HepG2 (cell line): ENCODE data around the gene VSNL1. TPM values are rescaled to one million over a fixed set of nuclear protein-coding genes. Genes with fewer than 3 reads are reported as not detected.

Experiments
- FOXP1 ChIP-seq, 2 experiments: fragments of 450-650 bp in 1 of 2; IDR thresholded peaks; 2 replicates each; pipeline ENCODE4 v1.6.1; 2017 to 2018; ENCODE audit warnings: antibody characterized with exemption in 1 of 2
- GABPA ChIP-seq, 2 experiments: IDR thresholded peaks; 2 replicates each; pipeline ENCODE4 v1.6.1; 2011 to 2016; ENCODE audit warnings: low read depth in 2 of 2, low read length in 1 of 2, missing biosample characterization in 1 of 2, missing genetic modification characterization in 1 of 2
- GTF2F1 ChIP-seq: fragments of 150-350 bp; IDR thresholded peaks from 2 replicates; pipeline ENCODE4 v1.6.1; 2014; ENCODE audit warnings: low read length
- HCFC1 ChIP-seq: fragments of 150-350 bp; IDR thresholded peaks from 2 replicates; pipeline ENCODE4 v1.6.1; 2014; ENCODE audit warnings: low read depth, low read length
- MIER3 ChIP-seq: IDR thresholded peaks from 2 replicates; pipeline ENCODE4 v1.6.1; 2016; ENCODE audit warnings: missing compliant biosample characterization, borderline replicate concordance
- NR2C2 ChIP-seq: sonication (generic); formaldehyde crosslinking; IDR thresholded peaks from 2 replicates; pipeline ENCODE4 v1.4.0; 2020; ENCODE audit warnings: missing genetic modification reagents, mild to moderate bottlenecking, moderate library complexity, borderline replicate concordance
- NR2F1 ChIP-seq, 2 experiments: fragments of 450-650 bp in 1 of 2; formaldehyde crosslinking in 1 of 2; IDR thresholded peaks; 2 replicates each; pipeline versions ENCODE4 v1.5.0 to v1.6.1; 2016 to 2020; ENCODE audit warnings: mild to moderate bottlenecking in 1 of 2, missing compliant biosample characterization in 1 of 2, missing genetic modification reagents in 1 of 2, moderate library complexity in 1 of 2
- RAD51 ChIP-seq: fragments of 450-650 bp; IDR thresholded peaks from 2 replicates; pipeline ENCODE4 v1.6.1; 2016; ENCODE audit warnings: borderline replicate concordance
- SMAD3 ChIP-seq: sonication (generic); formaldehyde crosslinking; IDR thresholded peaks from 2 replicates; pipeline ENCODE4 v1.4.0; 2020; ENCODE audit warnings: missing genetic modification reagents
- ZBTB20 ChIP-seq: sonication (generic); formaldehyde crosslinking; IDR thresholded peaks from 2 replicates; pipeline ENCODE4 v1.8.1; 2023; ENCODE audit warnings: missing genetic modification reagents, low read depth, mild to moderate bottlenecking, borderline replicate concordance
- ZFP36 ChIP-seq: fragments of 150-350 bp; IDR thresholded peaks from 2 replicates; pipeline ENCODE4 v1.6.1; 2018; ENCODE audit warnings: borderline replicate concordance, low read length, low read depth; ENCODE audit not compliant: partially characterized antibody
- ZFP36L2 ChIP-seq: sonication (generic); formaldehyde crosslinking; IDR thresholded peaks from 2 replicates; pipeline ENCODE4 v1.4.0; 2020; ENCODE audit warnings: missing genetic modification reagents
- ZFYVE20 ChIP-seq: sonication (generic); formaldehyde crosslinking; IDR thresholded peaks from 2 replicates; pipeline ENCODE4 v1.8.0; 2023; ENCODE audit warnings: low read depth, mild to moderate bottlenecking, moderate library complexity, missing genetic modification reagents, borderline replicate concordance
- ZNF367 ChIP-seq: sonication (generic); formaldehyde crosslinking; IDR thresholded peaks from 2 replicates; pipeline ENCODE4 v1.4.0; 2020; ENCODE audit warnings: missing genetic modification reagents, borderline replicate concordance
- ZNF543 ChIP-seq: sonication (generic); formaldehyde crosslinking; IDR thresholded peaks from 2 replicates; pipeline ENCODE4 v1.4.0; 2020; ENCODE audit warnings: mild to moderate bottlenecking, missing genetic modification reagents
- ZNF547 ChIP-seq: sonication (generic); formaldehyde crosslinking; IDR thresholded peaks from 2 replicates; pipeline ENCODE4 v1.5.1; 2020; ENCODE audit warnings: mild to moderate bottlenecking, missing genetic modification reagents
- ZNF552 ChIP-seq: sonication (generic); formaldehyde crosslinking; IDR thresholded peaks from 2 replicates; pipeline ENCODE4 v1.9.0; 2022; ENCODE audit warnings: missing genetic modification reagents, mild to moderate bottlenecking, borderline replicate concordance
- polyA plus RNA-seq, 8 experiments: library from polyadenylated mRNA; depleted of rRNA in 3 of 8; stranded (reverse) in 7 of 8; unstranded in 1 of 8; fragments of >200 nt; fragmentation: Illumina TruSeq in 4 of 8; extraction: Trizol in 4 of 8; gene quantifications; 2 replicates each; pipeline versions ENCODE4 v1.2.1 to v1.2.3, GENCODE V29; 2011 to 2016; ENCODE audit warnings: low read depth in 4 of 8, missing spikeins in 1 of 8, mixed read lengths in 1 of 8; ENCODE audit not compliant: insufficient read depth in 1 of 8
- total RNA-seq, 5 experiments: library from RNA; depleted of rRNA; stranded (reverse); fragments of >200 nt; fragmentation: Illumina TruSeq; extraction: Trizol; gene quantifications; 2 replicates each; pipeline ENCODE4 v1.2.3, GENCODE V29; 2016; ENCODE audit warnings: low read depth in 1 of 5
- TF ChIP-seq, protein P1 (sequence below): sonication (generic); formaldehyde crosslinking; IDR thresholded peaks from 2 replicates; pipeline ENCODE4 v1.5.0; 2020; ENCODE audit warnings: missing genetic modification reagents
- TF ChIP-seq, protein P2 (sequence below): sonication (generic); formaldehyde crosslinking; IDR thresholded peaks from 2 replicates; pipeline ENCODE4 v1.8.1; 2023; ENCODE audit warnings: mild to moderate bottlenecking, missing genetic modification reagents
- TF ChIP-seq, protein P3 (sequence below): sonication (generic); formaldehyde crosslinking; IDR thresholded peaks from 2 replicates; pipeline ENCODE4 v1.4.0; 2020; ENCODE audit warnings: missing genetic modification reagents, mild to moderate bottlenecking, borderline replicate concordance
- TF ChIP-seq, protein P4 (sequence below): sonication (generic); formaldehyde crosslinking; IDR thresholded peaks from 2 replicates; pipeline ENCODE4 v1.9.0; 2022; ENCODE audit warnings: missing genetic modification reagents, mild to moderate bottlenecking, borderline replicate concordance

Gene VSNL1
- total and polyA plus RNA-seq, 2 of the 13 experiments (the other 11 are each of a cell fraction or from before 2014, with no cell fraction given): 63.2 to 95.9 TPM

DNA sequence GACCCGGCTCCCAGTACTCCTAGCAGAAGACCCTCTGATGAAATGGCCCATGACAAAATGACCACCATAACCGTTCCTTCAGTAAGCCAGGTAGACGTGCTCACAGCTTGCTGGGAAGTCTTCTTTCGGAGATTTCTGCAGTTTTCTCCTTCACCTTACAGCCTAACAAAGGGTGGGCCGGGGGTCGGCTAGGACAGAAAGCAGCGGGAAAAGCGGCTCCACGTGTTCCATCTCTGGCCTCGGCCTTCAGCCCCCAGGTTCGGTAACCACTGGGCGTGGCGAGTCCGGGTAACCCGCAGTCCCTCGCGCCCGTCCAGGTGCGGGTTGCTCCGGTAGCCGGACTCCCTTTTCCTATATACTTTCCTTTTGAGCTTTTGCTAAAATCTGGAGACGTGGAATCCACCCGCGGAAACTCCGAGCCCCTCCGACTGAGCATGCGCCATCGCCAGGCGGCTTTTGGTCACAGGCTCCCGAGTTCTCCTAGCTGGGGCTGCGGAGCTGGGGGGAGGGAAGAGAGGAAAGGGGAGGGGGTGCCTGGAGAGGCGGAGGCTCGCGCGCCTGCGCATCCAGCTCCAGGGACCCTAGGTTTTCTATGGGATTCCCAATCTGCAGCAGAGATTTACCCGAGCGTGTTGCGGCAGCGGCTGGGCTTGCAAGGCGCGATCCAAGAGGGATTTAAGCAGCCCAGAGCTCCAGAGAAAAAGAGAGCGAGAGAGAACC is at the start of gene VSNL1 (continued):
- no peak for TF ChIP-seq ZFP36
- TF ChIP-seq HCFC1: peak; percentile 37; the same call in 1 of the 2 replicates
- TF ChIP-seq ZNF547 (CRISPR knock-in tag): peak; percentile 87
- peak; percentile 76; the same call in 1 of the 2 replicates for TF ChIP-seq MIER3 (CRISPR knock-in tag)
- no peak for TF ChIP-seq GABPA (IDR thresholded peaks at IDR 0.05; ENCODE audit: low read depth, low read length)
- TF ChIP-seq GABPA (CRISPR knock-in tag; IDR thresholded peaks at IDR 0.05; ENCODE audit: low read depth): peak; percentile 65
- 0 out of 2 replicates have a peak, but pooled peaks have one; percentile 24 for TF ChIP-seq ZNF367 (CRISPR knock-in tag)
- peak; percentile 59; the same call in 1 of the 2 replicates for TF ChIP-seq ZNF543 (CRISPR knock-in tag)
- TF ChIP-seq, protein P1, sequence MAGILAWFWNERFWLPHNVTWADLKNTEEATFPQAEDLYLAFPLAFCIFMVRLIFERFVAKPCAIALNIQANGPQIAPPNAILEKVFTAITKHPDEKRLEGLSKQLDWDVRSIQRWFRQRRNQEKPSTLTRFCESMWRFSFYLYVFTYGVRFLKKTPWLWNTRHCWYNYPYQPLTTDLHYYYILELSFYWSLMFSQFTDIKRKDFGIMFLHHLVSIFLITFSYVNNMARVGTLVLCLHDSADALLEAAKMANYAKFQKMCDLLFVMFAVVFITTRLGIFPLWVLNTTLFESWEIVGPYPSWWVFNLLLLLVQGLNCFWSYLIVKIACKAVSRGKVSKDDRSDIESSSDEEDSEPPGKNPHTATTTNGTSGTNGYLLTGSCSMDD: no peak; the same call in 1 of the 2 replicates
- TF ChIP-seq, protein P2, sequence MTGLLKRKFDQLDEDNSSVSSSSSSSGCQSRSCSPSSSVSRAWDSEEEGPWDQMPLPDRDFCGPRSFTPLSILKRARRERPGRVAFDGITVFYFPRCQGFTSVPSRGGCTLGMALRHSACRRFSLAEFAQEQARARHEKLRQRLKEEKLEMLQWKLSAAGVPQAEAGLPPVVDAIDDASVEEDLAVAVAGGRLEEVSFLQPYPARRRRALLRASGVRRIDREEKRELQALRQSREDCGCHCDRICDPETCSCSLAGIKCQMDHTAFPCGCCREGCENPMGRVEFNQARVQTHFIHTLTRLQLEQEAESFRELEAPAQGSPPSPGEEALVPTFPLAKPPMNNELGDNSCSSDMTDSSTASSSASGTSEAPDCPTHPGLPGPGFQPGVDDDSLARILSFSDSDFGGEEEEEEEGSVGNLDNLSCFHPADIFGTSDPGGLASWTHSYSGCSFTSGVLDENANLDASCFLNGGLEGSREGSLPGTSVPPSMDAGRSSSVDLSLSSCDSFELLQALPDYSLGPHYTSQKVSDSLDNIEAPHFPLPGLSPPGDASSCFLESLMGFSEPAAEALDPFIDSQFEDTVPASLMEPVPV: peak; percentile 87
- TF ChIP-seq GTF2F1: no peak
- TF ChIP-seq ZNF552 (CRISPR knock-in tag): peak; percentile 90
- no peak for TF ChIP-seq ZFYVE20 (CRISPR knock-in tag)
- TF ChIP-seq ZBTB20 (CRISPR knock-in tag): peak; percentile 81; the same call in 1 of the 2 replicates
- no peak for TF ChIP-seq RAD51
- TF ChIP-seq FOXP1 (IDR thresholded peaks at IDR 0.05): no peak
- TF ChIP-seq FOXP1 (CRISPR knock-in tag; IDR thresholded peaks at IDR 0.05): 0 out of 2 replicates have a peak, but pooled peaks have one; percentile 11
- TF ChIP-seq NR2C2 (CRISPR knock-in tag): peak; percentile 46
- 0 out of 2 replicates have a peak, but pooled peaks have one; percentile 39 for TF ChIP-seq ZFP36L2 (CRISPR knock-in tag)
- TF ChIP-seq NR2F1 (CRISPR knock-in tag; IDR thresholded peaks at IDR 0.05): no peak
- TF ChIP-seq SMAD3 (CRISPR knock-in tag): no peak; the same call in 1 of the 2 replicates
- TF ChIP-seq, protein P3, sequence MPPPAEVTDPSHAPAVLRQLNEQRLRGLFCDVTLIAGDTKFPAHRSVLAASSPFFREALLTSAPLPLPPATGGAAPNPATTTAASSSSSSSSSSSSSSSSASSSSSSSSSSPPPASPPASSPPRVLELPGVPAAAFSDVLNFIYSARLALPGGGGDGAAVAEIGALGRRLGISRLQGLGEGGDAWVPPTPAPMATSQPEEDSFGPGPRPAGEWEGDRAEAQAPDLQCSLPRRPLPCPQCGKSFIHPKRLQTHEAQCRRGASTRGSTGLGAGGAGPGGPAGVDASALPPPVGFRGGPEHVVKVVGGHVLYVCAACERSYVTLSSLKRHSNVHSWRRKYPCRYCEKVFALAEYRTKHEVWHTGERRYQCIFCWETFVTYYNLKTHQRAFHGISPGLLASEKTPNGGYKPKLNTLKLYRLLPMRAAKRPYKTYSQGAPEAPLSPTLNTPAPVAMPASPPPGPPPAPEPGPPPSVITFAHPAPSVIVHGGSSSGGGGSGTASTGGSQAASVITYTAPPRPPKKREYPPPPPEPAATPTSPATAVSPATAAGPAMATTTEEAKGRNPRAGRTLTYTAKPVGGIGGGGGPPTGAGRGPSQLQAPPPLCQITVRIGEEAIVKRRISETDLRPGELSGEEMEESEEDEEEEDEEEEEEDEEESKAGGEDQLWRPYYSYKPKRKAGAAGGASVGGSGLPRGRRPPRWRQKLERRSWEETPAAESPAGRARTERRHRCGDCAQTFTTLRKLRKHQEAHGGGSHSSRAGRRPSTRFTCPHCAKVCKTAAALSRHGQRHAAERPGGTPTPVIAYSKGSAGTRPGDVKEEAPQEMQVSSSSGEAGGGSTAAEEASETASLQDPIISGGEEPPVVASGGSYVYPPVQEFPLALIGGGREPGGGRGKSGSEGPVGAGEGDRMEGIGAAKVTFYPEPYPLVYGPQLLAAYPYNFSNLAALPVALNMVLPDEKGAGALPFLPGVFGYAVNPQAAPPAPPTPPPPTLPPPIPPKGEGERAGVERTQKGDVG (CRISPR knock-in tag): peak; percentile 48; the same call in 1 of the 2 replicates
- TF ChIP-seq, protein P4, sequence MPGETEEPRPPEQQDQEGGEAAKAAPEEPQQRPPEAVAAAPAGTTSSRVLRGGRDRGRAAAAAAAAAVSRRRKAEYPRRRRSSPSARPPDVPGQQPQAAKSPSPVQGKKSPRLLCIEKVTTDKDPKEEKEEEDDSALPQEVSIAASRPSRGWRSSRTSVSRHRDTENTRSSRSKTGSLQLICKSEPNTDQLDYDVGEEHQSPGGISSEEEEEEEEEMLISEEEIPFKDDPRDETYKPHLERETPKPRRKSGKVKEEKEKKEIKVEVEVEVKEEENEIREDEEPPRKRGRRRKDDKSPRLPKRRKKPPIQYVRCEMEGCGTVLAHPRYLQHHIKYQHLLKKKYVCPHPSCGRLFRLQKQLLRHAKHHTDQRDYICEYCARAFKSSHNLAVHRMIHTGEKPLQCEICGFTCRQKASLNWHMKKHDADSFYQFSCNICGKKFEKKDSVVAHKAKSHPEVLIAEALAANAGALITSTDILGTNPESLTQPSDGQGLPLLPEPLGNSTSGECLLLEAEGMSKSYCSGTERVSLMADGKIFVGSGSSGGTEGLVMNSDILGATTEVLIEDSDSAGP (CRISPR knock-in tag): peak; percentile 85; the same call in 1 of the 2 replicates
